HepG2 (cell line): ENCODE results near the gene BIRC5. TPM values are rescaled to one million over a fixed set of nuclear protein-coding genes. Genes with fewer than 3 reads are reported as not detected.

Experiments
- EEA1 ChIP-seq: sonication (generic); formaldehyde crosslinking; IDR thresholded peaks from 2 replicates; pipeline ENCODE4 v1.5.1; 2020; ENCODE audit warnings: mild to moderate bottlenecking, missing genetic modification reagents, borderline replicate concordance
- HDAC2 ChIP-seq: sonication (generic); formaldehyde crosslinking; IDR thresholded peaks from 2 replicates; pipeline ENCODE4 v1.4.0; 2020; ENCODE audit warnings: missing genetic modification reagents
- KLF9 ChIP-seq: IDR thresholded peaks from 2 replicates; pipeline ENCODE4 v1.6.1; 2016; ENCODE audit warnings: low read depth
- MLX ChIP-seq: IDR thresholded peaks from 2 replicates; pipeline ENCODE4 v1.6.1; 2016
- NR2F6 ChIP-seq, 2 experiments: IDR thresholded peaks; 2 replicates each; pipeline ENCODE4 v1.6.1; 2016; ENCODE audit warnings: antibody characterized with exemption in 1 of 2, mild to moderate bottlenecking in 1 of 2
- RARA ChIP-seq: IDR thresholded peaks from 2 replicates; pipeline ENCODE4 v1.6.1; 2016; ENCODE audit warnings: missing genetic modification reagents, missing compliant biosample characterization
- RBM39 ChIP-seq: fragments of 200-400 bp; formaldehyde crosslinking; IDR thresholded peaks from one replicate; pipeline ENCODE4 v1.6.1; 2018; ENCODE audit warnings: antibody characterized with exemption, mild to moderate bottlenecking, low read depth, low read length; ENCODE audit not compliant: poor library complexity, severe bottlenecking
- RXRA ChIP-seq: sonication (generic); formaldehyde crosslinking; IDR thresholded peaks from 2 replicates; pipeline ENCODE4 v1.5.1; 2020; ENCODE audit warnings: missing genetic modification reagents
- SALL1 ChIP-seq: sonication (generic); formaldehyde crosslinking; IDR thresholded peaks from 2 replicates; pipeline ENCODE4 v1.8.0; 2022; ENCODE audit warnings: mild to moderate bottlenecking, missing genetic modification reagents
- ZBTB33 ChIP-seq: sonication (generic); formaldehyde crosslinking; IDR thresholded peaks from 2 replicates; pipeline ENCODE4 v1.4.0; 2020; ENCODE audit warnings: missing genetic modification reagents
- ZFP41 ChIP-seq: sonication (generic); formaldehyde crosslinking; IDR thresholded peaks from 2 replicates; pipeline ENCODE4 v1.4.0; 2020; ENCODE audit warnings: mild to moderate bottlenecking, missing genetic modification reagents, borderline replicate concordance
- ZFP91 ChIP-seq: sonication (generic); formaldehyde crosslinking; IDR thresholded peaks from 2 replicates; pipeline ENCODE4 v1.9.0; 2022; ENCODE audit warnings: missing genetic modification reagents, mild to moderate bottlenecking, borderline replicate concordance
- ZFX ChIP-seq: sonication (generic); formaldehyde crosslinking; IDR thresholded peaks from 2 replicates; pipeline ENCODE4 v1.4.0; 2020; ENCODE audit warnings: mild to moderate bottlenecking, low read depth, missing genetic modification reagents, moderate library complexity
- ZFY ChIP-seq: sonication (generic); formaldehyde crosslinking; IDR thresholded peaks from 2 replicates; pipeline ENCODE4 v1.4.0; 2020; ENCODE audit warnings: missing genetic modification reagents
- ZNF337 ChIP-seq: sonication (generic); formaldehyde crosslinking; IDR thresholded peaks from 2 replicates; pipeline ENCODE4 v1.5.1; 2020; ENCODE audit warnings: missing genetic modification reagents, low read depth, mild to moderate bottlenecking, borderline replicate concordance
- ZNF781 ChIP-seq: sonication (generic); formaldehyde crosslinking; IDR thresholded peaks from 2 replicates; pipeline ENCODE4 v1.5.1; 2020; ENCODE audit warnings: borderline replicate concordance, mild to moderate bottlenecking, missing genetic modification reagents; ENCODE audit errors: not compliant biosample characterization
- polyA plus RNA-seq, 8 experiments: library from polyadenylated mRNA; depleted of rRNA in 3 of 8; stranded (reverse) in 7 of 8; unstranded in 1 of 8; fragments of >200 nt; fragmentation: Illumina TruSeq in 4 of 8; extraction: Trizol in 4 of 8; gene quantifications; 2 replicates each; pipeline versions ENCODE4 v1.2.1 to v1.2.3, GENCODE V29; 2011 to 2016; ENCODE audit warnings: low read depth in 4 of 8, missing spikeins in 1 of 8, mixed read lengths in 1 of 8; ENCODE audit not compliant: insufficient read depth in 1 of 8
- total RNA-seq, 5 experiments: library from RNA; depleted of rRNA; stranded (reverse); fragments of >200 nt; fragmentation: Illumina TruSeq; extraction: Trizol; gene quantifications; 2 replicates each; pipeline ENCODE4 v1.2.3, GENCODE V29; 2016; ENCODE audit warnings: low read depth in 1 of 5
- TF ChIP-seq, protein P1 (sequence below): sonication (generic); formaldehyde crosslinking; IDR thresholded peaks from 2 replicates; pipeline ENCODE4 v1.5.1; 2020; ENCODE audit warnings: mild to moderate bottlenecking, missing genetic modification reagents, moderate library complexity
- TF ChIP-seq, protein P2 (sequence below): sonication (generic); formaldehyde crosslinking; IDR thresholded peaks from 2 replicates; pipeline ENCODE4 v1.4.0; 2020; ENCODE audit warnings: missing genetic modification reagents

Gene BIRC5
- total and polyA plus RNA-seq, 2 of the 13 experiments (the other 11 are each of a cell fraction or from before 2014, with no cell fraction given): 30.3 to 135 TPM

- TF ChIP-seq, protein P1, sequence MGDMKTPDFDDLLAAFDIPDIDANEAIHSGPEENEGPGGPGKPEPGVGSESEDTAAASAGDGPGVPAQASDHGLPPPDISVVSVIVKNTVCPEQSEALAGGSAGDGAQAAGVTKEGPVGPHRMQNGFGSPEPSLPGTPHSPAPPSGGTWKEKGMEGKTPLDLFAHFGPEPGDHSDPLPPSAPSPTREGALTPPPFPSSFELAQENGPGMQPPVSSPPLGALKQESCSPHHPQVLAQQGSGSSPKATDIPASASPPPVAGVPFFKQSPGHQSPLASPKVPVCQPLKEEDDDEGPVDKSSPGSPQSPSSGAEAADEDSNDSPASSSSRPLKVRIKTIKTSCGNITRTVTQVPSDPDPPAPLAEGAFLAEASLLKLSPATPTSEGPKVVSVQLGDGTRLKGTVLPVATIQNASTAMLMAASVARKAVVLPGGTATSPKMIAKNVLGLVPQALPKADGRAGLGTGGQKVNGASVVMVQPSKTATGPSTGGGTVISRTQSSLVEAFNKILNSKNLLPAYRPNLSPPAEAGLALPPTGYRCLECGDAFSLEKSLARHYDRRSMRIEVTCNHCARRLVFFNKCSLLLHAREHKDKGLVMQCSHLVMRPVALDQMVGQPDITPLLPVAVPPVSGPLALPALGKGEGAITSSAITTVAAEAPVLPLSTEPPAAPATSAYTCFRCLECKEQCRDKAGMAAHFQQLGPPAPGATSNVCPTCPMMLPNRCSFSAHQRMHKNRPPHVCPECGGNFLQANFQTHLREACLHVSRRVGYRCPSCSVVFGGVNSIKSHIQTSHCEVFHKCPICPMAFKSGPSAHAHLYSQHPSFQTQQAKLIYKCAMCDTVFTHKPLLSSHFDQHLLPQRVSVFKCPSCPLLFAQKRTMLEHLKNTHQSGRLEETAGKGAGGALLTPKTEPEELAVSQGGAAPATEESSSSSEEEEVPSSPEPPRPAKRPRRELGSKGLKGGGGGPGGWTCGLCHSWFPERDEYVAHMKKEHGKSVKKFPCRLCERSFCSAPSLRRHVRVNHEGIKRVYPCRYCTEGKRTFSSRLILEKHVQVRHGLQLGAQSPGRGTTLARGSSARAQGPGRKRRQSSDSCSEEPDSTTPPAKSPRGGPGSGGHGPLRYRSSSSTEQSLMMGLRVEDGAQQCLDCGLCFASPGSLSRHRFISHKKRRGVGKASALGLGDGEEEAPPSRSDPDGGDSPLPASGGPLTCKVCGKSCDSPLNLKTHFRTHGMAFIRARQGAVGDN: peak; percentile 96
- TF ChIP-seq ZBTB33 (CRISPR knock-in tag) (0 out of 2 replicates have a peak, but pooled peaks have one; percentile 11), ZFY (CRISPR knock-in tag) (0 out of 2 replicates have a peak, but pooled peaks have one; percentile 12), HDAC2 (CRISPR knock-in tag) (0 out of 2 replicates have a peak, but pooled peaks have one; percentile 14), RARA (CRISPR knock-in tag) (peak; percentile 39; the same call in 1 of the 2 replicates), EEA1 (CRISPR knock-in tag) (0 out of 2 replicates have a peak, but pooled peaks have one; percentile 39), KLF9 (CRISPR knock-in tag) (no peak), MLX (CRISPR knock-in tag) (peak; percentile 70; the same call in 1 of the 2 replicates), ZFP91 (CRISPR knock-in tag) (peak; percentile 60), ZFX (CRISPR knock-in tag) (peak; percentile 52; the same call in 1 of the 2 replicates), ZNF781 (CRISPR knock-in tag) (no peak), ZFP41 (no peak), NR2F6 (IDR thresholded peaks at IDR 0.05) (peak; percentile 72), NR2F6 (CRISPR knock-in tag; IDR thresholded peaks at IDR 0.05) (peak; percentile 62), SALL1 (CRISPR knock-in tag) (peak; percentile 46; the same call in 1 of the 2 replicates), ZNF337 (CRISPR knock-in tag) (0 out of 2 replicates have a peak, but pooled peaks have one; percentile 27), RBM39 (no peak), RXRA (CRISPR knock-in tag) (0 out of 2 replicates have a peak, but pooled peaks have one; percentile 12)
- TF ChIP-seq, protein P2, sequence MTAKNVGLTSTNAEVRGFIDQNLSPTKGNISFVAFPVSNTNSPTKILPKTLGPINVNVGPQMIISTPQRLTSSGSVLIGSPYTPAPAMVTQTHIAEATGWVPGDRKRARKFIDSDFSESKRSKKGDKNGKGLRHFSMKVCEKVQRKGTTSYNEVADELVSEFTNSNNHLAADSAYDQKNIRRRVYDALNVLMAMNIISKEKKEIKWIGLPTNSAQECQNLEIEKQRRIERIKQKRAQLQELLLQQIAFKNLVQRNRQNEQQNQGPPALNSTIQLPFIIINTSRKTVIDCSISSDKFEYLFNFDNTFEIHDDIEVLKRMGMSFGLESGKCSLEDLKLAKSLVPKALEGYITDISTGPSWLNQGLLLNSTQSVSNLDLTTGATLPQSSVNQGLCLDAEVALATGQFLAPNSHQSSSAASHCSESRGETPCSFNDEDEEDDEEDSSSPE (CRISPR knock-in tag): 0 out of 2 replicates have a peak, but pooled peaks have one; percentile 43
Measured at GRCh38 chr17:78248051-78248914, 34.2 kb downstream of the BIRC5 start (continued).
